ENCODE data around the gene MGAT4A.

MGAT4A gene

DNA sequence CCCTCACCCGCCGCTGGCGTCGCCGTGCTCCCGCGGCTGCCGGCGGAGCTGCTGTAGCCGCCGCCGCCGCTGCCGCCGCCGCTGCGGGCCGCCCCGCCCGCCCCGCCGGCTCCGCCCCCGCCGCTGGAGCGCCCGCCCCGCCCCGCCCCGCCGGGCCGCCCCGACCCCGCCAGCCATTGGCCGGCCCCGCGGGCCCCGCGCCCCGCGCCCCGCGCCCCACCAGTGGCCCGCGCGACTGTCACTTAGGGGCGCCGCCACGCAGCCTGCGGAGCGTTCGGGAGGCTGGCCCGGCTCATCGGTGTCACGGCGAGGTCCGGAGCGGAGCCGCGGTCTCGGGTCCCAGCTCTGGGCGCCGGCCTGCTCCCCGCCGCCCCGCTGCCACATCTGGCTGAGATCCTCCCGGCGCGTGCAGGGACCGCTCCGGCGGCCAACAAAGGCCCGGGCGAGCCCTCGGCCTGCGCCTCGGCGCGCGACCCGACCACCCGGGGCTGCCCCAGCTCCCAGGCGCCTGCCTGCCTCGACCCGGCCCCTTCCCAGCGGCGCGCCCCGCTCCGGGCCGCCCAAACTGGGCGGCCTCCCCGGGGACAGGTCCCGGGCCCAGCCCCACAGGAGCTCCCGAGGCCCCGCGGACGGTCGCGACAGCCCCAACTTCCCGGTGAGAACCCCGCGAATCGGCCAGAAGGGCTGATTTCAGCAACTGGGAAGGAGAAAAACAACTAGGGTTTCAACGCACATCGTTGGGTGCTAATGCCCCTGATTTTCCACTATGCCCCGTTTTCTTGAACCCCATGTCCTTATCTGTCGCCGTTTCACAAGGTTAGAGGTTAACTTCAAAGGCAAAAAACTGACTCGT lies at the start of gene MGAT4A:
Gene MGAT4A, minus strand, starts transcription at position 92 of the 853 bp plus-strand sequence. CDS start 4,800 bp downstream, outside the sequence.
- Mint-ChIP-seq H3K4me1 (peaks cover 57% of the 10 kb centered on the region), H3K27ac (peak within 1 kb of the TSS; percentile 77), H3K27me3 (no peaks in the 10 kb centered on the region), H3K9me3 (no peaks in the 10 kb centered on the region), H3K4me3 (peak within 1 kb of the TSS; percentile 79), H3K36me3 (no peaks in the 10 kb centered on the region)
- peak; percentile 95 for ATAC-seq

- Mint-ChIP-seq H3K27me3 (no peaks in the 10 kb centered on the region), H3K9me3 (peaks cover 12% of the 10 kb centered on the region), H3K27ac (no peak overlapping the region), H3K4me1 (no peaks in the 10 kb centered on the region), H3K4me3 (no peak overlapping the region), H3K36me3 (peaks cover 10% of the 10 kb centered on the region)
- no peak for ATAC-seq
Measured at GRCh38 chr2:98778741-98779483, 48.0 kb upstream of the MGAT4A start.

- Mint-ChIP-seq H3K36me3 (peaks cover 10% of the 10 kb centered on the region), H3K4me3 (no peak overlapping the region), H3K27me3 (no peaks in the 10 kb centered on the region), H3K9me3 (peaks cover 12% of the 10 kb centered on the region), H3K27ac (no peak overlapping the region), H3K4me1 (peaks cover under 1% of the 10 kb centered on the region)
- no peak for ATAC-seq
Measured at GRCh38 chr2:98778151-98778550, 47.2 kb upstream of the MGAT4A start.

GRCh38 chr2:98777710-98778109 lies 46.8 kb upstream of the MGAT4A start:
- Mint-ChIP-seq H3K36me3 (peaks cover 10% of the 10 kb centered on the region), H3K4me3 (no peak overlapping the region), H3K4me1 (peaks cover 5% of the 10 kb centered on the region), H3K27me3 (no peaks in the 10 kb centered on the region), H3K9me3 (peaks cover 12% of the 10 kb centered on the region), H3K27ac (no peak overlapping the region)
- no peak for ATAC-seq

- no peak overlapping the region for H3K4me3 Mint-ChIP-seq
- H3K27ac Mint-ChIP-seq = no peak overlapping the region
- peaks cover 11% of the 10 kb centered on the region for H3K4me1 Mint-ChIP-seq
- H3K36me3 Mint-ChIP-seq = peaks cover 4% of the 10 kb centered on the region
- no peaks in the 10 kb centered on the region for H3K27me3 Mint-ChIP-seq
- no peak for ATAC-seq
- peaks cover 7% of the 10 kb centered on the region for H3K9me3 Mint-ChIP-seq
Measured at GRCh38 chr2:98777076-98777475, 46.1 kb upstream of the MGAT4A start.

DNA sequence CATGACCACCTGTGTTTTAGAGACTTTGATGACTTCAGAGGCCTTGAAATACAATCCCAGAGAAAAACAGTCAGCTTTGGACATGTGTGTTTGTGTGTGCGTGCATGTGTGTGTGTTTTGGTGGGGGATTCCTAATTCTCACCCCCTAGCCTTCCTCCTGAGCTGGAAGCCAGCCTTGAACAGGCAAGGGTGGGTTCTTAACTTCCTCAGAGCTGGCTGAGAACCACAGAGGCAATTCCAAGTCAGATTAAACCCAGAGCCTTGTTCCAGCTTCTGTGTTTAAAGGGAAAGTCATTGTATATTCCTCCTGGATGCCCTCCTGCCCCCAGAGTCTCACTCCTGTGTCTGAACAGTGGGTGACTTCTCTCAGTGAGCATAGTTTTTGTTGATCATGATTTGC lies 45.2 kb upstream of the MGAT4A start:
- Mint-ChIP-seq H3K36me3 (no peaks in the 10 kb centered on the region), H3K27ac (no peak overlapping the region), H3K4me1 (peaks cover 20% of the 10 kb centered on the region), H3K4me3 (no peak overlapping the region), H3K27me3 (no peaks in the 10 kb centered on the region), H3K9me3 (no peaks in the 10 kb centered on the region)
- no peak for ATAC-seq

DNA sequence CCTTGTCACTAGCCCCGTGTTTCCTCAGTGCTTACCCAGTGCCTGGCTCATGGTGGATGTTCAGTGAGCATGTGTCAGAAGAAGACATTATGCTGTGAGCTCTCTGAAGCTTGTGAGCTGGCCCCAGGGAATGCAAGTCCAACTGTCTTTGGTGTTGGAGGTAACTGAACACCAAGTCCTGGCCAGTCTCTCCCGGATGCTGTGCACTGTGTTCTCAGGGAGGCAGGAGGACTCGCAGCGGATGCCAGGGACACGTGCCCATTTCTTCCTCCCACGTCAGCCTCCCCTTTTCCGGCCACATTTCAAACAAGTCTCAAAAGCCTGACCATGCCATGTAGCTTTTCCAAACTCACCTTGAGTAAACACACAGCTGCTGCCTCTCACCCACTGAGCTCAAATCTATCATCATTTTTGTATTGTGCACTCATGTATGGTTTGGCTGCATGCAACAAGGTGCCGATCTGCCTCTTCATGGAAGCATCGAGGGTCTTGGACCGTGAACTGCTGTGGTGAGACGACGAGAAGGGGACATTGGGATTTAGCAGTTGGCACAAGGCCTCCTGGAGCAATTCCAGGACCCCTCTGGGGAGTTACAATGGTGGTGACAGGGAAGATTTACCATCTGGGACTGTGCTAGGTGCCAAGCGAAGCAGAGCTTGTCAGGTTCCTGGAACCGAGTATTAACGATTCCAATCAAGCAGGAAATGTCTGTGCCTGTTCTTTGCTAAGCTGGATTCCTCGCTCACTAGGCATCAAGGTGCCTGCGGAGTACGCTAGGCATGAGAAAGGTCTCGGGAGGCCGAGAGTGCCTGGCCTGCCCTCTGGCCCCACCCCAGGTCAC lies 44.4 kb upstream of the MGAT4A start:
- Mint-ChIP-seq H3K4me1 (peaks cover 27% of the 10 kb centered on the region), H3K27me3 (no peaks in the 10 kb centered on the region), H3K27ac (no peak overlapping the region), H3K36me3 (no peaks in the 10 kb centered on the region), H3K9me3 (no peaks in the 10 kb centered on the region), H3K4me3 (no peak overlapping the region)
- no peak for ATAC-seq

DNA sequence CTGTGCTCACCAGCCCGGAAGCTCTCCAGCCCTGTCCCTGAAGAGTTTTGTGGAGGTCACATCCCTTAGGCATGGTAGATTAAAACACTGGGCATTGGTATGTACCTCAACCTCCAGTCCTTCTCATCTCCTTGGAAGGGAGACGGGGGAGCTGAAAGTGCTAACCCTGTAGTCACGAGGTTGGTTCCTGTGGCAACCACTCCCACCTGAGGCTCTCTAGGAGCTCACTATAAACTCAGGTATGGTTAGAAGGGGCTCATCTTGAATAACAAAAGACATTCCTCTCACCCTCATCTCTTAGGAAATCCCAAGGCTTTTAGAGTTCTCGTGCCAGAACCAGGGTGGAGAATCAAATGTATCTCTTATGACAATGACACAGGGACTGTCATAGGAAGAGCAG lies 43.0 kb upstream of the MGAT4A start:
- no peak for ATAC-seq
- Mint-ChIP-seq H3K4me1 (peaks cover 34% of the 10 kb centered on the region), H3K27ac (no peak overlapping the region), H3K36me3 (no peaks in the 10 kb centered on the region), H3K9me3 (no peaks in the 10 kb centered on the region), H3K4me3 (no peak overlapping the region), H3K27me3 (no peaks in the 10 kb centered on the region)

GRCh38 chr2:98773169-98773568 lies 42.2 kb upstream of the MGAT4A start:
- H3K4me3 Mint-ChIP-seq = no peak overlapping the region
- peak overlapping the region; percentile 86 for H3K27ac Mint-ChIP-seq
- no peak for ATAC-seq

GRCh38 chr2:98772536-98772935 lies 41.6 kb upstream of the MGAT4A start:
- Mint-ChIP-seq H3K9me3 (no peaks in the 10 kb centered on the region), H3K4me1 (peaks cover 34% of the 10 kb centered on the region), H3K27ac (peak overlapping the region; percentile 86), H3K36me3 (no peaks in the 10 kb centered on the region), H3K27me3 (no peaks in the 10 kb centered on the region), H3K4me3 (peak overlapping the region; percentile 34)
- ATAC-seq = no peak

More at GRCh38 chr2:98773169-98773568, 42.2 kb upstream of the MGAT4A start:
- Mint-ChIP-seq H3K36me3 (no peaks in the 10 kb centered on the region), H3K9me3 (no peaks in the 10 kb centered on the region), H3K27me3 (no peaks in the 10 kb centered on the region), H3K4me1 (peaks cover 34% of the 10 kb centered on the region)

DNA sequence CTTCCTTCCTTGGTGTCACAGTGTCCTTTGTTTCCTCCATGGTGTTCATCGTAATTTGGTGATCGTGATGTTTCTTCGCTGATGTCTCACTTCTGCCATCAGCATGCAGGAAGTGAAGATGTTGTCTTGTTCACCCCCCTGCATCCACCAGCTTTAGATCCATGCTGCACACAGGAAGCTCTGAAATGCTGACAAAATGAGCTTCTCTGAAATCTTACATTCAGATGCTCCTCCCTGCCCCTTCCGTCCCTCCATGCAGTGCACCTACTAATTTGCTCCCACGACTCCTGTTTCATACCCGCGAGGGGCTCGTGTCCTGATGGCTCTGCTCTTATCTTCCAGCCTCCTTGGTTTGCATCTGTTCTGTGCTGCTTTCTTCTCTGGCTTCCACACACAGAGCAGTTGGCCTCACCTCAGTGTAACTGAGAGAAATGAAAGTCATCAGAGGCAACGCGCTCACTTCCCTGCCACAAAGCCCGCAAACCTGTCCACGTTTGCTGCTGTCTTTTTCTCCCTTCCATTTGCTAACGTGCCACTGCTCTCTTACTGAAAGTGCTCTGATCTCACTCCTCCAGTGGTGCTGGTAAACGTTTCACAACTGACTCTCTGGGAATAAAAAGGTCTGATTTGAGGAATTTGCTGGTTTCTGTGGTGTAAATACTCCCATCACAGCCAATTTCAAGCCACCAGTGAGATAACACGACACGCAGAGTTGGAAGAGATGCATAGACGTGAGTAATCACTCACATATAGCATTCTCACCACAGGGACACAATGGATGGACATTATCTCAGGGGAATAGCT lies 41.0 kb upstream of the MGAT4A start:
- Mint-ChIP-seq H3K9me3 (no peaks in the 10 kb centered on the region), H3K27me3 (no peaks in the 10 kb centered on the region), H3K4me1 (peaks cover 34% of the 10 kb centered on the region), H3K4me3 (peak overlapping the region; percentile 82), H3K36me3 (no peaks in the 10 kb centered on the region), H3K27ac (peak overlapping the region; percentile 86)
- peak; percentile 73 for ATAC-seq

GRCh38 chr2:98771264-98771663 lies 40.3 kb upstream of the MGAT4A start:
- Mint-ChIP-seq H3K9me3 (no peaks in the 10 kb centered on the region), H3K4me3 (no peak overlapping the region), H3K27ac (peak overlapping the region; percentile 86), H3K4me1 (peaks cover 38% of the 10 kb centered on the region), H3K27me3 (no peaks in the 10 kb centered on the region), H3K36me3 (no peaks in the 10 kb centered on the region)
- no peak for ATAC-seq

DNA sequence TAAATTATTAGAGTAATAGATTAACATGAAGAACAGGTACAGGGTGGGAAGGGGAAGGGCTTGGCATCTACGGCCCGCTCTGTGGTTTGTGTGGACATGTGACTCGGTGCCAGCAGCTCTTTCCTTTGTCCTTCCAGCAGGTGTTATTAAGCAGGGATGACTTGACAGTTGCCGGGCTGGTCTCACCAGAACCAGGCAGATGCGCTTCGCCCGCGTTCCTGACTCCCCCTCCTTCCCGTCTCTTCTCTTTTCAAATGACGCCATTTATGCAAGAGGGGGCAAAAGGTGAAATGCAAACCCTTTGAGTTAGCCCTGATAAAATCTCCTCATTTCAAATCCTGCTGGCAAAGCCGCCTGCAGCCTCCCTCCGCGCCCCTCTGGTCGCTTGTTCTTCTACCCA lies 38.9 kb upstream of the MGAT4A start:
- no peaks in the 10 kb centered on the region for H3K36me3 Mint-ChIP-seq
- no peak for ATAC-seq
- H3K4me1 Mint-ChIP-seq = peaks cover 46% of the 10 kb centered on the region
- no peak overlapping the region for H3K4me3 Mint-ChIP-seq
- no peaks in the 10 kb centered on the region for H3K9me3 Mint-ChIP-seq
- no peak overlapping the region for H3K27ac Mint-ChIP-seq
- H3K27me3 Mint-ChIP-seq = no peaks in the 10 kb centered on the region

DNA sequence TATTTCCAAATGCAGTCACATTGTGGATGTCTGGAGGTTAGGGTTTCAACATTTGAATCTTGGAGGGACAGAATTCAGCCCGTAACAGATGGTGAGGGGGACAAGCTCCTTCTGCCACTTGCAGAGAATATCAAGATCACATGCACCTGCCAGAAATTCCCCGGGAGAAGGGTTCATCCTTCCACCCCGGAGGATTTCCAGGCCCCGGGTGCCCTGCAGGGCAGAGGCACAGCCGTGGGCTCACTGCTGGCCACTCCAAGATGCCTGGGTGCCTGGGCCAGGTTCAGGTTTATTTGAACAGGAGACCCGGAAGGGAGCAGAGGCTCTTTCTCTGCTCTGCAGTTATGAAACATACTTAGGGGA lies 38.2 kb upstream of the MGAT4A start:
- no peaks in the 10 kb centered on the region for H3K27me3 Mint-ChIP-seq
- H3K9me3 Mint-ChIP-seq = no peaks in the 10 kb centered on the region
- no peak overlapping the region for H3K4me3 Mint-ChIP-seq
- peaks cover 53% of the 10 kb centered on the region for H3K4me1 Mint-ChIP-seq
- no peak for ATAC-seq
- H3K27ac Mint-ChIP-seq = no peak overlapping the region
- no peaks in the 10 kb centered on the region for H3K36me3 Mint-ChIP-seq
